KG1 (cell line): ENCODE results near the gene NFIL3.
"Not testable (repeated sequence)": the region's sequence is repeated elsewhere in the genome, so short reads cannot be mapped to it uniquely, and the experiment has no call there.

ENCODE experiments used
- DNase-seq: peaks from one replicate; lab custom pipeline; 2025; lab: John Stamatoyannopoulos, UW

The NFIL3 gene

GRCh38 chr9:91395106-91395552 lies 28.5 kb downstream of the NFIL3 start:
- DNase-seq: no peak

GRCh38 chr9:91393826-91394225 lies 29.8 kb downstream of the NFIL3 start:
- DNase-seq: no peak

GRCh38 chr9:91392435-91392834 lies 31.2 kb downstream of the NFIL3 start:
- no peak for DNase-seq

GRCh38 chr9:91391818-91392217 lies 31.8 kb downstream of the NFIL3 start:
- no peak for DNase-seq

- no peak for DNase-seq
These were observed 32.2 kb downstream of the NFIL3 start for GRCh38 chr9:91391412-91391811.

GRCh38 chr9:91389686-91390085 lies 33.9 kb downstream of the NFIL3 start:
- not testable (repeated sequence) for DNase-seq

GRCh38 chr9:91386765-91387164 lies 36.9 kb downstream of the NFIL3 start:
- DNase-seq: no peak

GRCh38 chr9:91384954-91385353 lies 38.7 kb downstream of the NFIL3 start:
- DNase-seq: no peak

- DNase-seq: no peak
These were observed 40.1 kb downstream of the NFIL3 start for GRCh38 chr9:91383577-91383976.

- DNase-seq: no peak
These were observed 41.3 kb downstream of the NFIL3 start for GRCh38 chr9:91382298-91382697.

GRCh38 chr9:91379426-91379825 lies 44.2 kb downstream of the NFIL3 start:
- DNase-seq: no peak

- DNase-seq: no peak
These were observed 44.9 kb downstream of the NFIL3 start for GRCh38 chr9:91378695-91379127.

GRCh38 chr9:91378054-91378453 lies 45.6 kb downstream of the NFIL3 start:
- not testable (repeated sequence) for DNase-seq

GRCh38 chr9:91376239-91376638 lies 47.4 kb downstream of the NFIL3 start:
- DNase-seq: no peak

- no peak for DNase-seq
These were observed 48.7 kb downstream of the NFIL3 start for GRCh38 chr9:91374939-91375338.

GRCh38 chr9:91371894-91372293 lies 51.7 kb downstream of the NFIL3 start:
- no peak for DNase-seq

GRCh38 chr9:91370006-91370405 lies 53.6 kb downstream of the NFIL3 start:
- not testable (repeated sequence) for DNase-seq

- no peak for DNase-seq
These were observed 58.9 kb downstream of the NFIL3 start for GRCh38 chr9:91364702-91365101.

GRCh38 chr9:91364005-91364404 lies 59.6 kb downstream of the NFIL3 start:
- no peak for DNase-seq

GRCh38 chr9:91362051-91362611 lies 61.5 kb downstream of the NFIL3 start:
- DNase-seq: no peak

- peak; percentile 76 for DNase-seq
These were observed 62.2 kb downstream of the NFIL3 start, which contains the start of gene AUH for GRCh38 chr9:91361291-91362050. Gene AUH, minus strand, starts transcription at chr9:91361918. Its CDS starts 29 bp downstream, at chr9:91361889.

GRCh38 chr9:91360551-91361290 lies 62.9 kb downstream of the NFIL3 start:
- DNase-seq: no peak
